Measurements from ENCODE around the gene CLEC14A.

Gene CLEC14A

DNA sequence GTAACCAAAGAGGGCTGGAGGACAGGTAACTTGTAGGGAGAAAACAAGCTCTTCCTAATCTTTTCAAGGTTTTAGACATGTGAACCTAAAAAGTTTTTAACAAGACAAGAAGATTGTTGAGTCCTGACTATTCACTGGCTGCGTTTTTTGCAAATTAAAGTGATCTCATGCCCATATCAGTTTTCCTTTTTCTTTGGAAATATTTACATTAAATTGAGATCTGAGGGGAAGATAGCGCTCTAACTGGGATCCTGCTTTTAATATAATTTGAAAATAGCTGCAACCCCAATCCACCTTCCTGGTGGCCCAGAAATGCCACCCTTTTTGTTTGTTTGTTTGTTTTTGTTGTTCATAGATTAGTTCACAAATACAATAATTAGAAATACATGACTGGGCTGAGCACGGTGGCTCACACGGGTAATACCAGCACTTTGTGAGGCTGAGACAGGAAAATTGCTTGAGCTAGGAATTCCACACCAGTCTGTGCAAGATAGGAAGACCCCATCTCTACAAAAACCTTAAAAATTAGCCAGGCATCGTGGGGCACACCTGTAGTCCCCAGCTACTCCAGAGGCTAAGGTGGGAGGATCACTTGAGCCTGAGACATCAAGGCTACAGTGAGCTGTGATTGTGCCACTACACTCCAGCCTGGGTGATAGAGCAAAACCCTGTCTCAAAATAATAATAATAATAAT lies 50.6 kb downstream of the CLEC14A start:
- no peak for DNase-seq

DNA sequence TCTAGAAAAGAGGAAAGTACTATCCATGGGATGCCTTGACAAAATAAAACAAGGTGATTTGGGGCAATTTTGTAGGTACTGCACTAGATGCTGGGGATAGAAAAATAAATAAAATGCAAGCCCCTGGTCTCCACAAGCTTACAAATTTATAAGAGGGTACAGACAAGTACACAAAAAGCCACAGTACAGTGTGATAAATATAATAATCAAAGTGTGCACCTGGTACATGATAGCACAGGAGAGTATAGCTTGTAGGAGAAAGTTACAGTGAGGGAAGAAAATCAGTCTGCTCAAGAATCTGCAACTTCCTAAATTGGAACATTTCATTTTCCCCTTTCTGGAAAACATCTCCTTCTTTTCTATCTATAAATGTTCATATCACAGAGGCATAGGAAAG lies 51.2 kb downstream of the CLEC14A start:
- DNase-seq = no peak

All from activated T-cell treated with anti-CD3 and anti-CD28 coated beads for 4 hours (primary cell).